Duodenal mucosa (tissue), 2 donors: ENCODE data around the gene ADAM11.
"Not testable (repeated sequence)": the region's sequence is repeated elsewhere in the genome, so short reads cannot be mapped to it uniquely, and the experiment has no call there.

ENCODE experiments used
- H3K27ac ChIP-seq: one replicate; pipeline ENCODE4 v1.7.0; 2013; ENCODE audit warnings: low read depth, low read length
- H3K27me3 ChIP-seq, 2 donors: one replicate each; pipeline ENCODE4 v1.7.0; 2013; ENCODE audit warnings: low read length in 2 of 2, control low read depth in 1 of 2; ENCODE audit not compliant: insufficient read depth in 2 of 2, control insufficient read depth in 1 of 2
- H3K36me3 ChIP-seq, 2 donors: one replicate each; pipeline ENCODE4 v1.7.0; 2013; ENCODE audit warnings: low read length in 2 of 2, control low read depth in 1 of 2; ENCODE audit not compliant: insufficient read depth in 2 of 2, control insufficient read depth in 1 of 2
- H3K4me1 ChIP-seq, 2 donors: one replicate each; pipeline ENCODE4 v1.7.0; 2013; ENCODE audit warnings: low read length in 2 of 2, control low read depth in 1 of 2; ENCODE audit not compliant: insufficient read depth in 2 of 2, control insufficient read depth in 1 of 2
- H3K4me3 ChIP-seq, 2 donors: one replicate each; pipeline ENCODE4 v1.7.0; 2013; ENCODE audit warnings: low read length in 2 of 2, low read depth in 1 of 2
- H3K9ac ChIP-seq, 2 donors: one replicate each; pipeline ENCODE4 v1.7.0; 2013; ENCODE audit warnings: low read length in 2 of 2, low read depth in 1 of 2
- H3K9me3 ChIP-seq, 2 donors: one replicate each; pipeline ENCODE4 v1.7.0; 2013; ENCODE audit warnings: low read length in 2 of 2, control low read depth in 1 of 2; ENCODE audit not compliant: control insufficient read depth in 1 of 2

ADAM11 gene

GRCh38 chr17:44758414-44759085 lies at the start of gene ADAM11:
Gene ADAM11 (plus strand): TSS chr17:44758988. CDS start chr17:44759200, 212 bp downstream.
- Histone ChIP-seq H3K36me3 (no peaks in the 10 kb centered on the region), H3K9me3 (no peaks in the 10 kb centered on the region), H3K27ac (no peak within 1 kb of the TSS), H3K4me3 (peak within 1 kb of the TSS in 1 of 2 donors; percentile 10), H3K9ac (no peak within 1 kb of the TSS), H3K4me1 (peaks cover 0 to 5% of the 10 kb centered on the region in 2 donors), H3K27me3 (peaks cover 20 to 40% of the 10 kb centered on the region in 2 donors)

DNA sequence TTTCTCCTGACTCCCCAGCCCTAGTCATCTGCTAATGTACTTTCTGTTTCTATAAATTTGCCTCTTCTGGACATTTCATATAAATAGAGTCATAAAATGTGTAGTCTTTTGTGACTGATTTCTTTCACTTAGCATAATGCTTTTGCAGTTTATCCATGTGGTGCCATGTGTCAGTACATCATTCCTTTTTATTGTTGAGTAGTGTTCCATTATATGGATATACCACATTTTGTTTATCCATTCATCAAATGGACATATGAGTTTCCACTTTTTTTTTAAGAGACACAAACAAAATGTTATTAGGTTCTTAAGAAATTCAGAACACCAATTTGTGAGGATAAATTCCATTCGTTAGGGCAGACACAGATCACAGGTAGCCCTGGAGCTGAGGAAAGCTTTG lies 39.3 kb upstream of the ADAM11 start:
- Histone ChIP-seq H3K9ac (no peak overlapping the region), H3K27ac (no peak overlapping the region), H3K9me3 (no peaks in the 10 kb centered on the region), H3K27me3 (no peaks in the 10 kb centered on the region), H3K36me3 (peaks cover 0 to 7% of the 10 kb centered on the region in 2 donors), H3K4me1 (no peaks in the 10 kb centered on the region), H3K4me3 (no peak overlapping the region)

DNA sequence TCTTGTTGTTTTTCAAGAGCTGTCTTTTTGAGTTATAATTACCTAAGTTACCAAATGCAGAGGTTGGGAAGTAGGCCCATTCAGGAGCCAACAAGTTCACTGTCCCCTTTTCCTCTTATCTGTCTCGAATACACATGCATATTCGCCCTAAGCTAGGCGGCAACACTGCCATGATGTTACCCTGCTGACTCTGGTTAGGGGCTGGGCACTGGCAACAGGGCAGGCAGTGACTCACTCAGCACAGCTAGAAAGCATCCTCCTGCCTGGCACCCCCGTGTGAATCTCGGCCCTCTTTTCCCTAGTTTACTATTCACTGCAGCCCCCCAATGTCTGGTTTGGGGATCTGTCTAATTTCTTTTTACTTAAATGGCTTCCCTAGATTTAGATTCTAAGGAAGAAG lies 36.5 kb upstream of the ADAM11 start:
- peaks cover 0 to 7% of the 10 kb centered on the region in 2 donors for H3K36me3 ChIP-seq
- no peaks in the 10 kb centered on the region for H3K9me3 ChIP-seq
- no peaks in the 10 kb centered on the region for H3K27me3 ChIP-seq
- no peak overlapping the region for H3K27ac ChIP-seq
- H3K9ac ChIP-seq: no peak overlapping the region
- H3K4me3 ChIP-seq: no peak overlapping the region
- no peaks in the 10 kb centered on the region for H3K4me1 ChIP-seq

DNA sequence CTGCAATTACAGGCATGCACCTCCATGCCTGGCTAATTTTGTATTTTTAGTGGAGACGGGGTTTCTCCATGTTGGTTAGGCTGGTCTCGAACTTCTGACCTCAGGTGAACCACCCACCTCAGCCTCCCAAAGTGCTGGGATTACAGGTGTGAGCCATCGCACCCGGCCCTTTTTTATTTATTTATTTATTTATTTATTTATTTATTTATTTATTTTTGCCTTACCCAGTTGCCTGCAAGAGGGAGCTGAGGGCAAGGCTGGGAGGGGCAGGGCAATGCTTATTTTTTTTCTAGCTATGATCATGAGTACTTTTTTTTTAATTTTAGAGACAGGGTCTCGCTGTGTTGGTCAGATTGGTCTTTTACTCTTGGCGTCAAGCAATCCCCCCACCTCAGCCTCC lies 32.7 kb upstream of the ADAM11 start:
- H3K27me3 ChIP-seq, H3K27ac ChIP-seq, H3K9ac ChIP-seq, H3K4me1 ChIP-seq, H3K4me3 ChIP-seq, H3K9me3 ChIP-seq: not testable (repeated sequence)
- peaks cover 8 to 17% of the 10 kb centered on the region in 2 donors for H3K36me3 ChIP-seq

DNA sequence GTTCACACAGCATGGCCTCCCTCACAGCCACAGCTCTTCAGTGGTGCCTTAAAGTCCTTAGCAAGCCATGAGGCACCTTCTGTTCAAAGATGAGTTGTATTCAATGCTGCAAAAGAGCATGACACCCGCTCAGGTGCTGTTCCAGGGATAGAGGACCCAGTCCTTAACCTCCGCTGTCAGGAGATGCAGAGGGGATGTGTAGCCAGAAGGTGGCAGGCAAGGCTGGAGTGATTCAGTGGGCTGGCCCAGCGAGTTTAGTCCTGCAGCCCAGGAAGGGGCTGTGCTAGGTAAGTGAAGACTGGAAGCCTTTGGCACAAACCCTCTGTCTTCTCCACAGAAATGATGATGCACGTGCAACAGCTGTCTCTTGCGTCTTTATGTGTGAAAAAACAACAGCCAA lies 25.0 kb upstream of the ADAM11 start:
- H3K9ac ChIP-seq: no peak overlapping the region
- H3K27ac ChIP-seq: no peak overlapping the region
- H3K4me1 ChIP-seq: no peaks in the 10 kb centered on the region
- peaks cover 8 to 12% of the 10 kb centered on the region in 2 donors for H3K36me3 ChIP-seq
- no peaks in the 10 kb centered on the region for H3K27me3 ChIP-seq
- no peak overlapping the region for H3K4me3 ChIP-seq
- H3K9me3 ChIP-seq: no peaks in the 10 kb centered on the region

GRCh38 chr17:44734272-44734671 lies 24.5 kb upstream of the ADAM11 start:
- Histone ChIP-seq H3K9me3 (no peaks in the 10 kb centered on the region), H3K36me3 (peaks cover 8 to 12% of the 10 kb centered on the region in 2 donors), H3K27me3 (no peaks in the 10 kb centered on the region), H3K4me3 (no peak overlapping the region), H3K9ac (no peak overlapping the region), H3K27ac (no peak overlapping the region), H3K4me1 (no peaks in the 10 kb centered on the region)

DNA sequence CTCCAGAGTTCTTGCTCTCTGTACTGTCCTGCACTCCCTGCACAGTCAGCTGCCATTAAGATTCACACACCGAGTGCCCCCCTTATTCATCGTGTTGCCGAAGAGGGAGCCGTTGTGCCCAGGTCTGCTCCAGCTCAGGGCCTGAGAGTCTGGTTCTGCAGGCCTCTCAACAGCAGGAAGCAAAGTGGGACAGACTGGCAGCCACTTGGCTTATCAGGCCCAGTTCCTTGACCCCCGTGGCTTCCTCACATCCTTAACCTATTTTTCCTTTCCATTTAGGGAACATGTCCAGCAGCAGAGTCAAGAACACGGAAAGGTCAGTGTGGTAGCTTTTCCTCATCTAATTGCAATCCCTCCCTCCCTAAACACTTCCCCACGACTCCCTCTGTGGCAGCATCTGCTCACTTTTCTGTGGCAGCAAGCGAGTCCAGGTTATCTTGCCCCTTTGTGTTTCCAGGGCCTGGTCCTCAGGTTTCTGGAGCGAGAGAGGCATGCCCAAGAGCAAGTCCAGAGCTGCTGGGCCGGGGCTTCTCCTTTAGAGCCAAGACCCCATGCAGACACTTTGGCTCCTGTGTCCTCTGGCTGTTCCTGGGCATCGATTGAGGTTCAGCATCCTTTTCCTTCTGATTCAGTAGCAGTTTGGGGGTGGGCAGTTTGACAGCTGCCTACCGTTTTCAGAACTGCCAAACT lies 22.1 kb upstream of the ADAM11 start:
- Histone ChIP-seq H3K4me1 (no peaks in the 10 kb centered on the region), H3K4me3 (no peak overlapping the region), H3K9me3 (no peaks in the 10 kb centered on the region), H3K27me3 (no peaks in the 10 kb centered on the region), H3K36me3 (peaks cover 3 to 4% of the 10 kb centered on the region in 2 donors), H3K9ac (no peak overlapping the region), H3K27ac (no peak overlapping the region)

- H3K27me3 ChIP-seq: no peaks in the 10 kb centered on the region
Measured at GRCh38 chr17:44738214-44738906, 20.4 kb upstream of the ADAM11 start.

GRCh38 chr17:44741316-44741715 lies 17.5 kb upstream of the ADAM11 start:
- Histone ChIP-seq H3K4me1 (no peaks in the 10 kb centered on the region), H3K27me3 (no peaks in the 10 kb centered on the region), H3K27ac (no peak overlapping the region), H3K9ac (no peak overlapping the region), H3K4me3 (no peak overlapping the region), H3K9me3 (no peaks in the 10 kb centered on the region), H3K36me3 (peaks cover 0 to 3% of the 10 kb centered on the region in 2 donors)

More at GRCh38 chr17:44738214-44738906, 20.4 kb upstream of the ADAM11 start:
- Histone ChIP-seq H3K4me3 (no peak overlapping the region), H3K4me1 (no peaks in the 10 kb centered on the region), H3K9me3 (no peaks in the 10 kb centered on the region), H3K36me3 (peaks cover 0 to 3% of the 10 kb centered on the region in 2 donors), H3K9ac (no peak overlapping the region), H3K27ac (no peak overlapping the region)

- H3K27me3 ChIP-seq: no peaks in the 10 kb centered on the region
- H3K9ac ChIP-seq: no peak overlapping the region
- peaks cover 3 to 10% of the 10 kb centered on the region in 2 donors for H3K36me3 ChIP-seq
- H3K4me3 ChIP-seq: no peak overlapping the region
- H3K9me3 ChIP-seq: no peaks in the 10 kb centered on the region
- no peak overlapping the region for H3K27ac ChIP-seq
- H3K4me1 ChIP-seq: no peaks in the 10 kb centered on the region
Measured at GRCh38 chr17:44745301-44745700, 13.5 kb upstream of the ADAM11 start.
